ENCODE data around the gene ZNF385C.
A peak's percentile ranks its signal among the peaks of the same experiment; 100 is the strongest.
"Not testable (repeated sequence)": the region's sequence is repeated elsewhere in the genome, so short reads cannot be mapped to it uniquely, and the experiment has no call there.

ZNF385C gene

GRCh38 chr17:42097691-42098631 lies at the start of gene ZNF385C:
TSS of gene ZNF385C (minus strand) at chr17:42098473. CDS start at chr17:42063056, 35,417 bp downstream.
- DNase-seq = no peak

- no peak for DNase-seq
These were observed 48.8 kb upstream of the ZNF385C start for GRCh38 chr17:42146911-42147607.

- DNase-seq = not testable (repeated sequence)
These were observed 44.9 kb upstream of the ZNF385C start for GRCh38 chr17:42143138-42143537.

- no peak for DNase-seq
These were observed 44.2 kb upstream of the ZNF385C start for GRCh38 chr17:42142371-42142896.

- no peak for DNase-seq
These were observed 43.1 kb upstream of the ZNF385C start for GRCh38 chr17:42141382-42141781.

- DNase-seq = not testable (repeated sequence)
These were observed 42.4 kb upstream of the ZNF385C start for GRCh38 chr17:42140690-42141089.

GRCh38 chr17:42138749-42139492 lies 40.6 kb upstream of the ZNF385C start:
- peak in 1 of 2 experiments; percentile 11 for DNase-seq

- no peak for DNase-seq
These were observed 38.4 kb upstream of the ZNF385C start for GRCh38 chr17:42136654-42137051.

GRCh38 chr17:42135664-42136653 lies 37.7 kb upstream of the ZNF385C start:
- DNase-seq = no peak

GRCh38 chr17:42135151-42135550 lies 36.9 kb upstream of the ZNF385C start:
- DNase-seq = no peak

GRCh38 chr17:42133461-42134041 lies 35.3 kb upstream of the ZNF385C start:
- DNase-seq = no peak

- no peak for DNase-seq
These were observed 34.7 kb upstream of the ZNF385C start for GRCh38 chr17:42132941-42133340.

GRCh38 chr17:42131981-42132432 lies 33.7 kb upstream of the ZNF385C start:
- no peak for DNase-seq

GRCh38 chr17:42131232-42131631 lies 33.0 kb upstream of the ZNF385C start:
- DNase-seq = no peak

- DNase-seq = no peak
These were observed 32.1 kb upstream of the ZNF385C start for GRCh38 chr17:42130310-42130936.

- no peak for DNase-seq
These were observed 31.0 kb upstream of the ZNF385C start for GRCh38 chr17:42129109-42129837.

- DNase-seq = no peak
These were observed 29.1 kb upstream of the ZNF385C start for GRCh38 chr17:42127414-42127813.

GRCh38 chr17:42126836-42127235 lies 28.6 kb upstream of the ZNF385C start:
- DNase-seq = no peak

GRCh38 chr17:42125565-42125964 lies 27.3 kb upstream of the ZNF385C start:
- DNase-seq = no peak

- DNase-seq = no peak
These were observed 26.0 kb upstream of the ZNF385C start for GRCh38 chr17:42124256-42124655.

Data from NCI-H446 (cell line).